AG10803 (cell line): ENCODE measurements around the gene IL18RAP.

ENCODE experiments used
- DNase-seq: peaks from one replicate; pipeline ENCODE4 v3.0.0; 2010; ENCODE audit warnings: low read depth
- H3K4me3 ChIP-seq: 2 replicates; pipeline ENCODE4 v1.5.1; 2011; ENCODE audit warnings: mild to moderate bottlenecking, low read length, control low read depth
- TF ChIP-seq, protein P1 (sequence below): conservative IDR thresholded peaks from 2 replicates; pipeline ENCODE4 v1.5.1; 2011; ENCODE audit warnings: mild to moderate bottlenecking, low read length, control low read depth, inconsistent platforms

Gene IL18RAP

DNA sequence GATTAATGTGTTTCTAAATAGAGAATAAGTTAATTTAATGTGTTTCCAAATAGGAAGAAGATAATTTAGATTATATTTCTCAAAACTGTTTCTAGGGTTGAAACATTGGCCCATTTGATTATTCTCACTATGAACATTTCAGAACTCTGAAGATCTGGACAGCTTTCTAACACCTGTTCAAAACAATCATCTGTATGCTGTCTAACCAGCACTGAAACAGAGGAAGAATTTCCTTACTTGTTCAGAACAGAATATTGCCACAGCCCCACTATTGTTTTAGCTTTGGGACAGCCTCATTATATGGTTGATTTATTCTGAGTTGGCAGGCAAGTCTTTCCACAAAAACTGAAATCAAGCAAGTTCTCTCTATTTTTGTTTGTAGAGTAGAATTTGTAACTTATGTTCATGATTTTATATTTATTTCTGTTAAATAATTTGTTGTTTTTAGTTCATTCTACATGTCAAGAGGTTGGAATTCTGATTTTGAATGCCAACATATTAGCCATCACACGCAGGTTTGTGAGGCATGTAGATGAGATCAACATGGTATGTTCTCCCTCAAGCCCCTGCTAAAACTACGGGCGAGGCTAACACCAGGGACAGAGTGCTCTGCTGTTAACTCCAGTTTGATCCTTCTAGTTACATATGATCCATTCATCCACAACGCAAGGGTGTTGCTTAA, 11.2 kb downstream of the IL18RAP start:
- TF ChIP-seq, protein P1, sequence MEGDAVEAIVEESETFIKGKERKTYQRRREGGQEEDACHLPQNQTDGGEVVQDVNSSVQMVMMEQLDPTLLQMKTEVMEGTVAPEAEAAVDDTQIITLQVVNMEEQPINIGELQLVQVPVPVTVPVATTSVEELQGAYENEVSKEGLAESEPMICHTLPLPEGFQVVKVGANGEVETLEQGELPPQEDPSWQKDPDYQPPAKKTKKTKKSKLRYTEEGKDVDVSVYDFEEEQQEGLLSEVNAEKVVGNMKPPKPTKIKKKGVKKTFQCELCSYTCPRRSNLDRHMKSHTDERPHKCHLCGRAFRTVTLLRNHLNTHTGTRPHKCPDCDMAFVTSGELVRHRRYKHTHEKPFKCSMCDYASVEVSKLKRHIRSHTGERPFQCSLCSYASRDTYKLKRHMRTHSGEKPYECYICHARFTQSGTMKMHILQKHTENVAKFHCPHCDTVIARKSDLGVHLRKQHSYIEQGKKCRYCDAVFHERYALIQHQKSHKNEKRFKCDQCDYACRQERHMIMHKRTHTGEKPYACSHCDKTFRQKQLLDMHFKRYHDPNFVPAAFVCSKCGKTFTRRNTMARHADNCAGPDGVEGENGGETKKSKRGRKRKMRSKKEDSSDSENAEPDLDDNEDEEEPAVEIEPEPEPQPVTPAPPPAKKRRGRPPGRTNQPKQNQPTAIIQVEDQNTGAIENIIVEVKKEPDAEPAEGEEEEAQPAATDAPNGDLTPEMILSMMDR: no peak
- no peak for DNase-seq
- no peak overlapping the region for H3K4me3 ChIP-seq

DNA sequence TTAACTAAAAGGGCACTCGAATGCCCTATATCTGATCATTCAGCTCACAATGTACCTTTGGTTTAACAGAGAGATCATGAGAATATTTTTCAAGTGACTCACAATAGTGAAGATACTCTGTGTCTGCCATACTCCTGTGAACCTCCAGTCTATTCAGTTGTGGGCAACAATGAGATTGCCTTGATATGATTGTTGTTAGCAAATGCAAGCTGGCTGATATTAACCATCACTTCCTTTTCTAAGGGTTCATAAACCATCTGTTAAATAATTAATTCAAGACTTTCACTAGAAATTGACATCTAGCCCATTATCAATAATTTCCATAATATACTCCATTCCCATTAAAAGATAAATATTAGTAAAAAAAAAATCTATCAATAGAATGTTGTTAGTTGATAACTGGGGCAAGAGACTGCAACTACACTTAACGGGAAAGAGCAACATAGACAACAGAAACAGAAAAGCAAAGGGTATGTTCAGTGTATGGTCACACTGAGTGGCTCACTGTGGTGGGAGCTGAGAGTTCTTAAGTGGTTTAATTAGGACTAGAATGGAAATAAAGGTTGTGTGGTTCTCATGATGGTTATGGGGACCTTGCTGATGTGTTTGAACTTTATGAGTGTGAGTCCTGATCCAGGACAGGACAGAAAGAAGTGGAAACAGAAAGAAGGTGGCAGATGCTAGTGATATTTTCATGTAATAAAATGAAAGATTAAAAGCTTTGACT, 11.9 kb downstream of the IL18RAP start:
- TF ChIP-seq, protein P1: no peak
- no peak for DNase-seq
- no peak overlapping the region for H3K4me3 ChIP-seq

DNA sequence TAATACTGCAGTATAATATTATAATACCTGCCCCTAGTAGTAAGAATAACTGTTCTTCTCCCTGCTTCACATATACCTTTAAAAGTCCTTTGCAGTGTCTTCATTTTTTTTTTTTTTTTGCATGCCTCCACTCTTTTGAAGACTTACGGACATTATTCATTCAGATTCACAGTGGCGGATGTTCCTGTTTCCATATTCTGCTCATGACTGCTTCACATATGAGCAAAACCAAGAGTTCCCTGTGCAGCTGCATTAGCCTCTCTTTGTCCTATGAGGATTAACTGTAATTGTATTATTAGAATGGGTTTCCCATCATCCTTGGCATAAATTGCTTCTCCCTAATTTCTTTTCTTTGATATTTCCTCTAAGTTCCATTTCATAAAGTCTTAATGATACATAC, 12.8 kb downstream of the IL18RAP start:
- TF ChIP-seq, protein P1: no peak
- H3K4me3 ChIP-seq: no peak overlapping the region
- no peak for DNase-seq

DNA sequence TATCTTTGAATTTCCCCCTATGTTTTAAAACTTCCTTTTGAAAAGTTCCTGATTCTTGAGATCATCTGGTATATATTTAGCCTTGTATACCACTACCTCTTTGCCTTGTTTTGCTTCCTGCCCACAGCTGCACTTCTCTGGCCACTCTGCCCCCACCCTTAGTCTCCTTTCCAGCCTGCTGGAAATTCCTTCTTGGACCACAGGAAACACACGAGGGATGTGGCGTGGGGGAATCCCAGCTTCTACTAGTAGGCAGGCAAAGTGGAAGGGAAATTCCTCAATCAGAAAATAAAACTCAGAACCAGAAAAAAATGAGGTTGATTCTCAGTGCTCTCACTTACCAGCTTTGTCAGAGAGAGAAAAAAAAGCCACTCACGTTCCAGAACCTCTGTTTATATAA, 13.4 kb downstream of the IL18RAP start:
- no peak overlapping the region for H3K4me3 ChIP-seq
- DNase-seq: no peak
- TF ChIP-seq, protein P1: no peak

DNA sequence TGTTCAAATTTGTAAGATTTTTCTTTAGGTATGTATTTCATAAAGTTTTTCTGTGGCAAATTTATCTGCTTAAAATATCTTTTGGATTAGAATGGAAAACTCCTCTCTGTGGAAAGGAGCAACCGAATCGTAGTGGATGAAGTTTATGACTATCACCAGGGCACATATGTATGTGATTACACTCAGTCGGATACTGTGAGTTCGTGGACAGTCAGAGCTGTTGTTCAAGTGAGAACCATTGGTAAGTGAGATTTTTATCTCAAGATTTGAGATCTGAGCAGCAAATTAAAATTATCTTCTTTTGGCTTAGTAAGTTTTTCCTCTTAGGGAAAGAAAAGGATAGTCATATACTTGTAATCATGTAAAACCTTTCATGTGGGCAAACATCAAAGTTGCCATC, 14.2 kb downstream of the IL18RAP start:
- TF ChIP-seq, protein P1: no peak
- DNase-seq: no peak
- H3K4me3 ChIP-seq: no peak overlapping the region

DNA sequence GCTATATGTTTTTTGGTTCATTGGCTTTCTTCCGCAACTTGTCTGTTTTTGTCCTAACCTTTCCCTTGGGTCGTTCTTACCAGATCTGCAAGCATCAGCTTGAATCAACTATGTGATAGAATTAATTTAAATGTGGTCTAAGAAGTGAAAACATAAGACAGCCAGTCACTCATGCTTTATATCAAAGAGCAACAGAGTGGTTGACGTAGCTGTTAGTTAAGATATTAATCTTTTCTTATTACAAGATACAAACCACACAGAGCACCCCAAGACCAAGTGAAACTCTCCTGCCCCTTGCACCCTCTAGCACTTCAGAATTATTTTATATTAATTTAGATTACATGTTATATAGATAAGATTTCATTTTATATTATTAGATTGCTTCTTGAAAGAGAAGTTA, 15.2 kb downstream of the IL18RAP start:
- TF ChIP-seq, protein P1: no peak
- no peak for DNase-seq
- no peak overlapping the region for H3K4me3 ChIP-seq

DNA sequence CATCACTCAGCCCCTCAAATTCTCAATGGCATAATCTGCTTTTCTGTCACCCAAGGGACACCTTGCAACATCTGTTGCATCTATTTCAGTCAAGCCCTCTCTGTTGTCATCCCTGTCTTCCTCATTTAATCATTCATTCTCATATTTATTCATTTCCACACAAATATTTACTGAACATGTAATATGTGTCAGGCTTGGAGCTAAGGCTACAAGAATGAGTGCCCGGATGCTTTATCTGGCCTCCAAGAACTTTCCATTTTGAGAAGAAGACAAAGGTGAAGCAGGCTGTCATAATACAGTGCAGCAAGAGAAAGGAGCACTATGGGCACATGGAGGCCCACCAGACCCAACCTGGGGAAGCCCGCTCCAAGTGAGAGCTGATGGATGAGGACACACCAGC, 15.6 kb downstream of the IL18RAP start:
- TF ChIP-seq, protein P1: no peak
- no peak for DNase-seq
- H3K4me3 ChIP-seq: no peak overlapping the region
